ENCODE results near the gene STXBP1.
"Not testable (repeated sequence)": the region's sequence is repeated elsewhere in the genome, so short reads cannot be mapped to it uniquely, and the experiment has no call there.

STXBP1 gene

DNA sequence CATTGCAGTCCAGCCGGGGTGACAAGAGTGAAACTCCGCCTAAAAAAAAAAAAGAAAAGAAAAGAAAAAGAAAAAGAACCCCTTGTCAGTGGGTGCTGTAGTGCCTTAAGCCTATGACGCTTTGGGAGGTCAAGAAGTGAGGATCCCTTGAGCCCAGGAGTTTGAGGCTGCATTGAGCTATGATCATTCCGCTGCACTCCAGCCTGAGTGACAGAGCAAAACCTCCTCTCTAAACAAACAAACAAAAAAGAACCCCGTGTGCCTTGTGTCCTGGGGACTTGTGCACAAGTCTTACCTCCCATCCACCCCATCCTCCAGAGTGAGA lies 33.5 kb upstream of the STXBP1 start:
- no peak for DNase-seq

DNA sequence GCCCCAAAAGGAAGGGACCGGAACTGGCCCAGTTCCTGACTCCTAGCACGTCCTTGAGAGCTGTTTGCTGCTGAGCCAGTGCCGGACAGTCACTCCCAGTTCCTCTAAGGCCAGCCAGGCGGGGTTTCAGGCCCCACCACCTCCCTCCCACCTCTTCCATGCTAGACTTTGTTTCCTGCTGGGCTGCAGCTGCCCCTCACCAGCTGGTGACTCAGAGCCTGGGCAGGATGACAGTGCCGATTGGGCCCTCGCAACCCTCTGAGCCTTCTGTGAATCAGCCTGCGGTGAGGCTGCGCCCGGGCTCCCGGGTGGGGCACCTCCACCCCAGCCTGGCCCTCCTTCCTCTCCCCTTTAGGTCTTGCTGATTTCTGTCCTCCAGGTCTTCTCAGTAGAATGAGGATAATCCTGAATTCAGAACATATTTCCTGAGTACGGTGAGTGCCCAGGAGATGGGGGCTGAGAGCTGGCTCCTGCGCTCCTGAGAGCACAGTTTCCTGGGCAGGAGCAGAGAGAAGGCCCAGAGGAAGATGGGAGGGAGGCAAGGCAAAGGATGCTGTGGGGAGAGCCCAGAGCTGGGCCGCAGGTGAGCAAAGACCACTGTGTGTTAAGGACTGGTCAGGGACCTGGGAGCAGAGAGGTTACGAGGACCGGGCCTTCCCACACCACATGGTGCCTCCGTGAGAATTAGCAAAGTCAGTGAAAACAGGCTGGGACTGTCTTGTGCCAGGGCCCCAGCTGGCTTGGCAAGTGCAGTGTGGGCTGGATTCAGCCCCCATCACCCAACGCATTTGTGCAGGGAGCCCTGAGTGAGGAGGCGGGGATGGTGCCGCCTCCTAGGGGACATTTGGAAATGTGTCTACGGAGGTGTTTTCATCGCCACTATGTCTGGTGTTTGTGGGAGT lies 32.9 kb upstream of the STXBP1 start:
- DNase-seq = peak; percentile 17

DNA sequence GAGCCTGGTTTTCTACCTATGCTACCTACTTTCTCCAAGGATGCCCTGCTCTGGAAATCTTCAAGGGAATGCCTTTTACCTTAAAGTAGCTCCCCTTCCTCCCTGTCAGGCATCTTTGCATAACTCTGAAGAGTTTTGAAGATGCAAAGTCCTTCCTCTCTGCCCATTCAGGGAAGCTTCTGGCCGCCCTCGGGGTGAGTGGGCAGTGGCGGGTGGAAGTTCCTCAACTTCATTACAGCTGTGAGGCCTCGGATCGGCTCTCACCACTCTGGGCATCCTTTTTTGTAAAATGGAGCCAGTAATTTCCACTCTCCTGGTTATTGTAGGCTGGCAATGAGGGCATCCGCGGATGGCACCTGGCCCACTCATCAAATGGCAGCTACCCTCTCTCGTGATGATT lies 31.7 kb upstream of the STXBP1 start:
- DNase-seq = no peak

DNA sequence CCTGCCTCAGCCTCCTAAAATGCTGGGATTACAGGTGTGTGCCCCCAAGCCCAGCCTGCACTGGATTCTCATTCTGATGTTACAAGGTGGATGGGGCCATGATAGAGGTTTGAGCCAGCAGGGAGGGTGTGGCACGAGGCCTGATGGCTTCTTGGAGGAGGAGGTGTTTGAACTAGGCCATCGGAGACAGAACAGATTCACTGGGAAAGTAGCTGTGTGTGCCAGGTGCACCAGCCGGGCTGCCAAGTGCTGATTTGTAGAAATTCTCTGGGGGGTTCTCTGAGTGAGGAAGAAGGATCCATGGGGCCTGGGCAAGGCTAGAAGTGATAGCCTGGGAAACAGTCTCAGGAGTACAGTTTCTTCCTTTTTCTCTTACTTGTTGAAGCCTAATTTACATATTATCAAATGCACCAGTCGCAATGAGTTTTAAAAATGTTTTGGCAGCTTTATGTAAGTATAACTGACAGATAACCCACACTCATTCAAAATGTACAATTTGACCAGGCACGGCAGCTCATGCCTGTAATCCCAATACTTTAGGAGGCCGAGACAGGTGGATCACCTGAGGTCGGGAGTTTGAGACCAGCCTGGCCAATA lies 31.1 kb upstream of the STXBP1 start:
- DNase-seq = no peak

DNA sequence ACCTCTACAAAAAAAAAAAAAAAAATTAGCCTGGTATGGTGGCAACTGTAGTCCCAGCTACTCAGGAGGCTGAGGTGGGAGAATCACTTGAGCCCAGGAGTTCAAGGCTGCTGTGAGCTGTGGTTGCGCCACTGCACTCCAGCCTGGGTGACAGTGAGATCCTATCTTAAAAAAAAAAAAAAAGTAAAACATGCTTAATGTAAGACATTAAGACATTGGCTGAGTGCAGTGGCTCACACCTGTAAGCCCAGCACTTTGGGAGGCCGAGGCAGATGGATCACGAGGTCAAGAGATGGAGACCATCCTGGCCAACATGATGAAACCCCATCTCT lies 27.6 kb upstream of the STXBP1 start:
- not testable (repeated sequence) for DNase-seq

DNA sequence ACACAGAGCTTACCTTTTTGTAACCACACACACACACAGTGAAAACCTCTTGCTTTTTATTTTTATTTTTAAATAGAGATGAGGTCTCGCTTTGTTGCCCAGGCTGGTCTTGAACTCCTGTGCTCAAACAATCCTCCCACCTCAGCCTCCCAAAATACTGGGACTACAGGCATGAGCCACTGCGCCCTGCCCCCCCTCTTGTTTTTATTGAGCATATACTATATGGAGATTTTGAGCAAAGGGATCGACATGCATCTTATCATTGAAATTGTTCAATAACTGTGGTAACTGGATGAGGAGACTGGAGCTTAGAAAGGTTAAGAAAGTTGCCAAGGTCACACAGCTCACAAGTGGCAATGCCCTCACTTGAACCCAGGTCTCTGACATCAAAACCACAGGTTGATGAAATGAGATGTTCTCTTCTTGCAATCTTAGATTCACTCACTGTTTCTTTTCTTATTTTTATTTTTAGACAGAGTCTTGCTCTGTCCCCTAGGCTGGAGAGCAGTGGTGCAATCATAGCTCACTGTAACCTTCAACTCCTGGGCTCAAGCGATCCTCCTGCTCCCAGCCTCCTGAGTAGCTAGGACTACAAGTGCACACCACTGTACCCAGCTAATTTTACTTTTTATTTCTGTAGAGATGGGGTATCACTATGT lies 26.8 kb upstream of the STXBP1 start:
- no peak for DNase-seq

DNA sequence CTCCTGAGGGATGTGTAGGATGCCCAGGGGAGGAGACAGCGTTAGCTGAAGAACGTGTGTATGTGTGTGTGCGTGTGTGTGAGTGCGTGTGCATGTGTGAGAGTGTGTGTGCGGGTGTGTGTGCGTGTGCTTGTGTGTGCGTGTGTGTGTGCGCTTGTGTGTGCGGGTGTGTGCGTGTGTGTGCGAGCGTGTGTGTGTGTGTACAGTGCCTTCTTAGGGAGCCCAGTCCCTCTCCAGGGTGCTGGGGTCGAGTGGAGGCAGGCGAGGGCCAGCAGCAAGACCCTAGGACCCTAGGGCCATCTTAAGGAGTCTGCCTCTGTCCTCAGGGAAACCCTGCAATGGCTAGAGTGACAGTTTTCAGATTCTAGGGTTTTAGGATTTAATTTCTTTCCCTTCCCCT lies 26.0 kb upstream of the STXBP1 start:
- no peak for DNase-seq

DNA sequence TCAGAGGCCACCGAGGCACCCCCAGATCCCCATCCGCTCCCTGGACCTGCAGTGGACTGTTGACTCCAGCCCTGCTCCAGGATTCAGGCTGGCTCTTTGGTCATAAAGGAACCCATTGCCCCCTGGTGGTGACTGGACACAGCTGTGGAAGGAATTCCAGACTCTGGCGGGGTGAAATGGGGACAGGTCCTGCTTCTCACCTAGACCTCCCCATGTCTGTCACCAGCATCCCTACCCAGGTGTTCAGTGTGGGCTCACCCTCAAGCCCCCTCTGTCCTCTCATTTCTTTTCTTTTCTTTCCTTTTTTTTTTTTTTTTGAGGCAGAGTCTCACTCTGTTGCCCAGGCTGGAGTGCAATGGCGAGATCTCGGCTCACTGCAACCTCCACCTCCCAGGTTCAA lies 25.5 kb upstream of the STXBP1 start:
- peak; percentile 36 for DNase-seq

DNA sequence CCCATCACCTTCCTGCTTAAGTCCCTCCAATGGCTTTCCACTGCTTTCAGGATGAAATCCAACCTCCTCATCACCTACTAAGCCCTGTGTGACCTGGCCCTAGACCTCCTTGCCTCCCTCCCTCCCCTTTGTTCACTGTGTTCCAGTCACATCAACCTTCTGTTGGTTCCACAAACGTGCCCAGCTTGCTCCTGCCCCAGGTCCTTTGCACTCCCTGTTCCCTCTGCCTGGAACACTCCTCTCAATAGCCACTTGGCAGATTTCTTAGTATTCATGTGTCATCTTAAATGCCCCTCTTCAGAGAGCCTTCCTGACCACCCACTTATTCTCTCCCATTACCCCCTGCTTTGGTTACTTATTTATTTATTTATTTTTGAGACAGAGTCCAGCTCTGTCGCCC lies 24.1 kb upstream of the STXBP1 start:
- DNase-seq = no peak

DNA sequence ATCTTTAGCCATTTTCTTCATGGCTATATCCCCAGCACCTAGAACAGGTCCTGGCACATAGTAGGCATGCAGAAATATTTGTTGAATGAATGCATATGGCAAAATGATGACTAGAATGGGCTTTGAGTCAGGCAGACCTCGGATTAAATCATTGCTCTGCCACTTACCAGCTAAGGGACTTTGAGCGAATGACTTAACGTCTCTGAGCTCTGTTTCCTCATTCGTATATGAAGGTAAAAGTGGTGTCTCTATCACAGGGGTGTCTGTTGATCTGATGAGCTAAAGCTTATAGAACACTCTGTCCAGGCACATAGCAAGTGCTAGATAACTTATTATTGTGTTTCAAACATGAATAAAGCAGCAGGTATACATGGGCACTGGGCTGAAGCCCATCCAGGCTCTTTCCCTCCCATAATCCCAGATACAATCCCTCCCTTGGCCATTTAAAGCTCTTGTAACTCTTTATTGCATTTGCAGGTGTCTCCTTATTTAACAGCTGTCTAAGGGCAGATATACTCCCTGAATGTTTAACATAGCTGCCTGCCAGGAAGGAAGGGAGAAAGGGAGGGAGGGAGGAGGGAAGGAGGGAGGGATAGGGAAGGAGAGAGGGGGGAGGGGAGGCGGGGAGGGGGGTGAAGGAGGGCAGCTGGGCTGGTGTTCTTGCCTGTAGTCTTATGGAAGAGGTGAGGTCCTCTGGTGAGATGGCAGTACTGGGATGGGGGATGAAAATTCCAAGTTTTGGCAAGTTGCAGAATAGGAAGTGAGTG lies 23.2 kb upstream of the STXBP1 start:
- DNase-seq = no peak

DNA sequence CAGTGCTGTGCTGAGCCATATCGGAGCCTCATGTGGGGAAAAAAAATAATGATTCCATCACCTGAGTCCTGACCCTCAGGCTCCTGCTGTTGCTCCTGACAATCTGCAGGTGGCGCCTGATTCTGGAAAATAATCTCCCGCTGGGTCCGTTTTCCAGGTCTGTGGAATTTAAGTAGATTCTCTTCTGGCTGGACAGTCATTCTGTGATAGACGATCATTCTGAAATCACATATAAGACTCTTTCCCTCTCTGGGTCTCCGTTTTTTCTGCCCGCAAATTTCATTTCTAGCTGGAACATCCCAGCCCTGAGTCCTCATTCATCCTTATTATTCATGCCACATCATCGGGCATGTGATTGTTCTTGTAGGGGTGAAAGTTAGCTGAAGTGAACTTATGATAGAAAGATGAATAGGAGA lies 22.1 kb upstream of the STXBP1 start:
- peak; percentile 33 for DNase-seq

DNA sequence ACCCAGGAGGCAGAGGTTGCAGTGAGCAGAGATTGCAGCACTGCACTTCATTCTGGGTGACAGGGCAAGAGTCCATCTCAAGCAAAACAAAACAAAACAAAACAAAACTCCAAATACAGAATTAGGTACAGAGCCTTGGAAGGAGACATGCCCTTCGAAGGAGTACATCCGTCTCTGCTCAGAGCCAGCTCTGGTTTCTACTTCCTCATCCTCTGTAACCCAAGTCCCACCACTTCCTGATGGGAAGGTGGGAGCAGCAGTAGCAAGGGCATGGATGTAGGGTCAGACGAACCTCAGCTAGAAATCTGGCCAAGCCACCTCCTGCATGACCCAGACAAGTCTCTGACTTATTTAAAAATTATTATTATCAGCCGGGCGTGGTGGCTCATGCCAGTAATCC lies 16.5 kb upstream of the STXBP1 start:
- DNase-seq = no peak

DNA sequence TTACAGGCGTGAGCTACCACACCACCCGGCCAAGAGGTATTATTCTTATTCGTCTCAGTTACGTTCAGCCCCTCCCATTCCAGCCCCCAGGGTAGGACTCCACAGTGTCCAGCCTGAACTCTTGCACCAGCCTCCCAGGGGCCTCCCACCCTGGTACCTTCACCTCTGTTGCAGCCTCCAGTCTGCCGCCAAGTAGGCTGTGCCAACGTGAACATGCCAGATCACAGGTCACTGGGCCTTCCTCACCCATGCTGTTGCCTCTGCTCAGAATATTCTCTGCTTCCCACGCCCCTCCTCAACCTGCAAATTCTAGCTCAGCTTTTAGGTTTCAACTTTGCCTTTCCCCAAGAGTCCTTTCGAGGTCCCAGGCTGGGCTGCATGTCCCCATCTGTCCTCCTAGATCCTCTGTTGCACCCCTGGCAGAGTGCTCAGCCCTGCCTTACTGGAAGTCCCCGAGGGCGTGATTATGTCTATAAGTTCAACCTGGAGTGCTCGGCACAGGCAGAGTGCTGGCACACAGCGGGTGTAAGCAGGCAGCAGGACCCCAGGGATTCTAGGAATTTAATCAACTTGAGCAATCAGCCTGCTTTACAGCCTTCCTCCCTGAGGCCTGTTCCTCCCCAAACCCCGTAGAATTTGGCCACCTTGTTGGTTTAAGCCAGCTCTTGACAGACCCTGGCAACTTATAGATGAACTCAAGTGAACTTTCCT lies 13.1 kb upstream of the STXBP1 start:
- DNase-seq = no peak

DNA sequence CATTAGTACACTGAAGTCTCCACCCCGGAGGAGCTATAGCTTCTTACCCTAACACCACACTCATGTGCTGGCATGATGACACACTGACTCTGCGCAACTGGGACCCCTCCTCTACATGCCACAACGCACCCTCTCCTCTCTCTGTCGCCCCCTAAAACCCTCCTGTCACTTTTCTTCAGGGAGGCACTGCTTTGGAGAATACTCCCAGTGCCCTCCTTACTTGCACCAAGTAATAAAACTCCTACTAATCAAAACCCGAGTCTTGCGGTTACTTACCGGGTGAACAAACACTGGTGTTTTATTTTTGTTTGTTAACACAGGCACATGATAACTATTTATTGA lies 12.6 kb upstream of the STXBP1 start:
- DNase-seq = no peak

DNA sequence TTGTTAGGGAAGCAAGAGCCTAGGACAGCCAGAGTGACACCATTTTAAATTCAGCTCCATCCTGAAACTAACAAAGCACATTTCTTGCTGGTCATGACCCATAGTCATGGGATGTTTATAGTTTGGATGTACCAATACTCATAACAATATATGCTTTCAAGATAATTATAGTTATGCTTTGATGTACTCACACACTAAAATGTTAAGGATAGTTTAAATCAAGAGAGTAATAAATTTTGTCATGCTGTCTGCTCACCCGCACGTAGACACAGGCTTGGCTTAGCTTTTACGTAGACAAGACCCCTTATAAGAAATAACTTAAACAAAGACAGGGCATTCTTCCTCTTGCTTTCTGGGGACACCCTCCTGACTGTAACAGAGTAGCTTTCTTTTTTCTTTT lies 8.9 kb upstream of the STXBP1 start:
- peak; percentile 14 for DNase-seq

DNA sequence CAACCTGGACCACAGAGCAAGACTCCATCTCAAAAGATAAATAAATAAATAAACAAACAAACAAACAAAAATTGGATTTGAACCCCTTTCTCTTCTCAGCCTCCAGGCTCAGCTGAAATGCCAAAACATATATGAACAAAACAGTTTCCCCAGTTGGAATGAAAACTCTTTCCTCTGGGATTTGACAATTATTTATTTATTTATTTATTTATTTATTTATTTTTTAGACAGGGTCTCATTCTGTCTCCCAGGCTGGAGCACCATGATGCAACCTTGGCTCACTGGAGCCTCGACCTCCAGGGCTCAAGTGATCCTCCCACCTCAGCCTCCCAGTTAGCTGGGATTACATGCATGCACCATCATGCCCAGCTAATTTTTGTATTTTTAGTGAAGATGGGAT lies 6.0 kb upstream of the STXBP1 start:
- DNase-seq = no peak

DNA sequence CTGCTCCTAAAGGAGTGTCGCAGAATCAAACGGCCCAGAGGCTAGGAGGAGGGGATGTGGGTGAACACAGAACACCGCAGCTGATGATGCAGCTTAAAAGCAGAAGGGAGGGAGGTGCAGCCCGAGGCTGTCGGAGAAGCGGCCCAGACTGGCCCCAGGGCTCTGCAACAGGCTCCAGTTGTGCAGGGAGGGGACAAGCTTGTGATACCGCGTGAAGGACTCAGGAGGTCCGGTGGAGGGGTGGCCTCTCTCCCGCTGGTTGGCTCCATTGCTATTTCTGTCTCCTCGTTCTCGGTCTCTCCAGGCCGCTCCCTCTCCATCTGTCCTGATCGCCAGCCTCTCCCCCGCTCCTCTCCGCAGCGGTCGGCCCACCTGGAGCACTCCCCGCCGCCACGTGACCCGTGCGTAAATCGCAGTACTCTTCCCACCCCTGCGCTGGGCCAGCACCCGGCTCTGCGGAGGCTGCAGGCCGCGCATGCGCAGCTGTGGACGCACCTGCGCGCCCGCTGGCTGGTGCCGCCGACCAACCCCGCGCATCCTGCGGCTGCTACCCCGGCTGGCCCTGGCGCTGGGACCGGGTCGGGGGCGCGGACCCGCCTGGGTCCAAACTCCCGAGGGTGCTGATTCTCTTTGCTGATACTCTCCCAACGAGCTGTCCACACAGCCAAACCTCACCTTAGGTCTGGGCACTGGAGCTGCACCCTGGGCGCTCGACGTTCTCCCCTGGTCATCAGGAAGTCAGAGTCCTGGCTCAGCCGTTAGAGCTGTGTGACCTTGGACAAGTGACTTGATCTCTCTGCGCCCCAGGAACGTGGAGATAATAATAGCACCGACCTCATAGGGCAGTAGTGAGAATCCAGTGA lies 3.7 kb upstream of the STXBP1 start:
- DNase-seq = peak; percentile 92

DNA sequence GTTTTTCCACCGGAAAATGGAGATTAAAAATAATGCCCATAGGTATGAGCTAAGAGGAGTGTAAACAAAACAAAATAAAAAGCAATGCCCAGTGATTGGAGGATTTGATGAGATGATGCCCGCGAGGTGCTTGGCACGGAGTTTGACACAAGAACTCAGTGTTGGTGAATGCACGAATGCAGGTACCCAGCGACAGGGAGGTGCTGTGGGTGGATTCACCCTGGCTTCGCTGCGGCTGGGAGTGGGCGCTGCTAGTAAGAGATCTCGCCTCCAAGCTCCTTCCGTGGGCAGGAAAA lies 526 bp upstream of the STXBP1 start:
- no peak for DNase-seq

DNA sequence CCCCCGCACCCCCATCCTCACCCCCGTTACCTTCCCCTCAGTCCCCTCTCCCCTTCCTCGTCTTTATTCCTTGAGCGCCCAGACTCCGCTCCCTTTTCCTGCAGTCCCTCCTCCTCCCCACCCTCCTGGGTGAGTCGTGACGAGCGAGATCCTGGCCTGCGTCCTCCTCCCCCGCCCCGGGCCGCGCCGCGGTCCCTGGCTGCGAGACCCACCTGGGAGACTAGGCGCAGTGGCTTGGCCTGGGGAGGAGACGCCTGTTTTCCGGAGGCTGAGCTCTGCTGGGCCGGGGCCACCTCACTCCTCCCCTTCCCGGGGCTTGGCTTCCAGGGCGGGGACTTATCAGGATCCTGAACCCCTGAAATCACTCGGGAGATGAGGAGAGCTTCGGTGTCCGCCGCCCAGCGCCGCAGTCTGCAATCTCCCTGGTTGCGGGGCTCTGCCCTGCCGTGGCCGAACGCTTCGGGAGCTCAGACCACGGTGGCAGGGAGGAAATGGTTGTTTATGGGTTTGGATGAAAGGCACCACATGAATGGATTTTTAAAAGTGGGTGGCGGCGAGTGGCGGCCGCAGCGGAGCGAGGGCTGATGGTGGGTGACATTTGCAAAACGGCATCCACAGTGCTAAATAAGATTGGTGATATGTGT lies 984 bp downstream of the STXBP1 start:
- no peak for DNase-seq

DNA sequence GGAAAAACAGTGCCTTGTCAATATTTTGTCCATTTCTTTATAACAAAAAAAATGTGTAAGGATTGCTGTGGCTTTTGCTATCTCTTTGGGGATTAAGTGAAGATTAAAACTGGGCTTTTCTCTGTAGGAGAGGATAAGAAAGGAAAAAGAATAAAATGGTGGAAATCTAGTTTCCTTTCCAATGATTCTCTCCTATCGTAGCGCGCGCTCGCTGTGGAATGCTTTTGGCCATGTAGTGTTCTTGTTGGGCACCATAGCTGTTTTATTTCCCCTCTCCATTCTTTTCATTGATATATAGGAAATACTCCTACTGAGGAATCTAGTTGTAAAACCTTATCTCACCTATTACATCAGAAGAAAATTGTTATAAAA lies 1.5 kb downstream of the STXBP1 start:
- no peak for DNase-seq

DNA sequence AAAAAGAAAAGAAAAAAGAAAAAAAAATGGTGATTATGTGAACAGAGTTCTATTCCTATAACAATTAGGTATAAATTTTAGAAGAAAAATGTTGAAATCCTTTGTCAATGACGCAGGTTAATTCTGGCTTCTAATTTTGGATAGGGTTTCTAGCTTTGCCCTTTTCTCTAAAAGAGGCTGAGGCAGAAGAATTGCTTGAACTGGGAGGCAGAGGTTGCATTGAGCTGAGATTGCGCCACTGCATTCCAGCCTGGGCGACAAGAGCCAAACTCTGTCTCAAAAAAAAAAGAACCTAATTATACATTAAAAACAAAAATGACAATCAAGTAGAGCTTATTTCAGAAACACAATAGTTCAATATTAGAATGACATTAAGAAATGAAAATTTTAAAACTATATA lies 2.9 kb downstream of the STXBP1 start:
- DNase-seq = no peak
